ENCODE measurements around the gene NAP1L4. TPM values are rescaled to one million over a fixed set of nuclear protein-coding genes. Genes with fewer than 3 reads are reported as not detected.

Gene NAP1L4
- total and polyA plus RNA-seq, 2 donors (not counting 1 experiment from before 2014, with no cell fraction given) = 62.1 to 133 TPM

DNA sequence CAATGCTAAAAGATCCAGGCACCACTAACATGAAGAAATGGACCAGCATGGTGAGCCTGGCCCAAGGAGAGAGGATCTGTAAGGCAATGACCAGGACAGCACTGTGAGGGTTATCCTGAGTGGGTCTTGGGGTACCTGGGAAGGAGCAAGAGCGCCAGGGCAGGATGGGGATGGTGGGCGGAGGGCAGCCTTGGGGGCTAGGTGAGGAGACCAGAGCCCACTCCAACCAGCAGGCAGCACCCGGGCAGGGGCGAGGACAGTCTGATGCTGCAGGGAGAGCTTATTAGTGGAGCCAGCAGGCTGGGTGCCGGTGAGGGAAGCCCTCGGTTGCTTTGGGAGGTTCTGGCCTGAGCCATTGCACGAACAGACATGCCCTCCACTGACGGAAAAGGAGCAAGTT lies 10.7 kb upstream of the NAP1L4 start:
- Mint-ChIP-seq H3K9me3 (ENCODE audit: insufficient read depth) (no peaks in the 10 kb centered on the region), H3K27ac (no peak overlapping the region), H3K4me1 (no peaks in the 10 kb centered on the region), H3K4me3 (no peak overlapping the region), H3K27me3 (no peaks in the 10 kb centered on the region)
- H3K36me3 ChIP-seq (replicated peaks in 1 of 2; ENCODE audit: control extremely low read depth in 1 of 2, control insufficient read depth in 1 of 2, extremely low read depth in 1 of 2, insufficient read depth in 2 of 2, low read length in 1 of 2) = peaks cover 0 to 49% of the 10 kb centered on the region in 2 experiments
- 88% methylated on average over 8 of the region's 8 CpGs for WGBS (ENCODE audit: insufficient coverage)
- no peak overlapping the region for H3K4me2 ChIP-seq (replicated peaks; ENCODE audit: low read depth, low read length, poor library complexity, severe bottlenecking)
- H3K27me3 ChIP-seq (replicated peaks in 1 of 4; ENCODE audit: control extremely low read depth in 1 of 4, control insufficient read depth in 3 of 4, insufficient read depth in 4 of 4, low read length in 3 of 4) = no peaks in the 10 kb centered on the region
- ATAC-seq (ENCODE audit: low read depth) = no peak
- ChIA-PET CTCF (interaction anchor here (1.4 kb wide), 1 partner anchor 472 kb away, joined by 4 read pairs; no protein-coding TSS in a partner anchor), POLR2A (no interaction called here)
- H3K4me3 ChIP-seq (ENCODE audit: control extremely low read depth in 1 of 5, extremely low read depth in 1 of 5, insufficient read depth in 1 of 5, low read depth in 2 of 5, low read length in 4 of 5) = no peak overlapping the region
- H2AFZ ChIP-seq (ENCODE audit: insufficient read depth, low read depth, low read length, poor library complexity, severe bottlenecking) = no peak overlapping the region
- H3K27ac ChIP-seq (ENCODE audit: low read length in 2 of 2) = no peak overlapping the region
- no peaks in the 10 kb centered on the region for H3K4me1 ChIP-seq (ENCODE audit: control insufficient read depth in 2 of 2, insufficient read depth in 2 of 2, low read length in 2 of 2)
- intact Hi-C loops (cut with micrococcal nuclease) = no loop called here
- H3K79me2 ChIP-seq (ENCODE audit: control insufficient read depth, insufficient read depth, low read length) = no peaks in the 10 kb centered on the region
- DNase-seq = no peak
- H3K9me3 ChIP-seq (ENCODE audit: control extremely low read depth in 1 of 3, control insufficient read depth in 2 of 3, insufficient read depth in 1 of 3, low read length in 2 of 3) = no peaks in the 10 kb centered on the region
- no peak for TF ChIP-seq EZH2 (IDR thresholded peaks at IDR 0.05; ENCODE audit: borderline replicate concordance, insufficient read depth, low read depth, low read length, poor library complexity, severe bottlenecking)
- H4K20me1 ChIP-seq (ENCODE audit: control insufficient read depth, insufficient read depth, low read length, poor library complexity, severe bottlenecking) = no peaks in the 10 kb centered on the region
- no peak overlapping the region for H3K9ac ChIP-seq (ENCODE audit: low read length)

GRCh38 chr11:3002351-3002861 lies 10.3 kb upstream of the NAP1L4 start:
- Mint-ChIP-seq H3K9me3 (ENCODE audit: insufficient read depth) (no peaks in the 10 kb centered on the region), H3K27me3 (no peaks in the 10 kb centered on the region), H3K4me1 (no peaks in the 10 kb centered on the region), H3K27ac (no peak overlapping the region), H3K4me3 (no peak overlapping the region)
- CTCF ChIA-PET = no interaction called here
- H3K4me3 ChIP-seq (ENCODE audit: control extremely low read depth in 1 of 5, extremely low read depth in 1 of 5, insufficient read depth in 1 of 5, low read depth in 2 of 5, low read length in 4 of 5) = no peak overlapping the region
- no peak for DNase-seq
- H3K4me2 ChIP-seq (replicated peaks; ENCODE audit: low read depth, low read length, poor library complexity, severe bottlenecking) = no peak overlapping the region
- H3K9ac ChIP-seq (ENCODE audit: low read length) = no peak overlapping the region
- peaks cover 0 to 45% of the 10 kb centered on the region in 2 experiments for H3K36me3 ChIP-seq (replicated peaks in 1 of 2; ENCODE audit: control extremely low read depth in 1 of 2, control insufficient read depth in 1 of 2, extremely low read depth in 1 of 2, insufficient read depth in 2 of 2, low read length in 1 of 2)
- no peak for ATAC-seq (ENCODE audit: low read depth)
- TF ChIP-seq EZH2 (IDR thresholded peaks at IDR 0.05; ENCODE audit: borderline replicate concordance, insufficient read depth, low read depth, low read length, poor library complexity, severe bottlenecking) = no peak
- TF ChIP-seq CTCF (IDR thresholded peaks at IDR 0.05) = no peak
- H3K79me2 ChIP-seq (ENCODE audit: control insufficient read depth, insufficient read depth, low read length) = no peaks in the 10 kb centered on the region
- 97% methylated on average over 6 of the region's 8 CpGs for WGBS (ENCODE audit: insufficient coverage)
- no peaks in the 10 kb centered on the region for H4K20me1 ChIP-seq (ENCODE audit: control insufficient read depth, insufficient read depth, low read length, poor library complexity, severe bottlenecking)
- H3K27ac ChIP-seq (ENCODE audit: low read length in 2 of 2) = no peak overlapping the region
- POLR2A ChIA-PET = no interaction called here
- H3K9me3 ChIP-seq (ENCODE audit: control extremely low read depth in 1 of 3, control insufficient read depth in 2 of 3, insufficient read depth in 1 of 3, low read length in 2 of 3) = no peaks in the 10 kb centered on the region
- H3K4me1 ChIP-seq (ENCODE audit: control insufficient read depth in 2 of 2, insufficient read depth in 2 of 2, low read length in 2 of 2) = no peaks in the 10 kb centered on the region
- intact Hi-C loops (cut with micrococcal nuclease) = no loop called here
- H3K27me3 ChIP-seq (replicated peaks in 1 of 4; ENCODE audit: control extremely low read depth in 1 of 4, control insufficient read depth in 3 of 4, insufficient read depth in 4 of 4, low read length in 3 of 4) = no peaks in the 10 kb centered on the region
- no peak overlapping the region for H2AFZ ChIP-seq (ENCODE audit: insufficient read depth, low read depth, low read length, poor library complexity, severe bottlenecking)

Measured in B cell (primary cell).